Heart right ventricle (tissue), 16 donors: Measurements from ENCODE around the gene SEMA3F. TPM values are rescaled to one million over a fixed set of nuclear protein-coding genes. Genes with fewer than 3 reads are reported as not detected.

Source experiments
- ATAC-seq, 8 donors: fragments of 200-7000 bp; cut with Tn5 transposase; one replicate each; pipeline ENCODE4 v1.9.1; 2020; ENCODE audit warnings: mild to moderate bottlenecking in 8 of 8, moderate library complexity in 8 of 8, moderate number of reproducible peaks in 1 of 8
- DNase-seq, 2 donors: peaks; one replicate each; pipeline ENCODE4 v3.0.0-alpha.2; 2020
- H3K27ac ChIP-seq, 10 donors: fragments of 200-600 bp; sonication (generic) in 2 of 10; one replicate each; pipeline versions ENCODE4 v1.5.0 to v1.8.0; 2020 to 2022; ENCODE audit warnings: mild to moderate bottlenecking in 3 of 10
- H3K27me3 ChIP-seq, 7 donors: fragments of 200-600 bp; one replicate each; pipeline ENCODE4 v1.8.0; 2021 to 2022; ENCODE audit warnings: mild to moderate bottlenecking in 2 of 7
- H3K36me3 ChIP-seq, 9 donors: fragments of 200-600 bp; sonication (generic) in 1 of 9; one replicate each; pipeline versions ENCODE4 v1.5.0 to v1.8.0; 2020 to 2022; ENCODE audit warnings: mild to moderate bottlenecking in 2 of 9
- H3K4me1 ChIP-seq, 9 donors: fragments of 200-600 bp; sonication (generic) in 1 of 9; one replicate each; pipeline versions ENCODE4 v1.5.0 to v1.8.0; 2020 to 2022; ENCODE audit warnings: mild to moderate bottlenecking in 4 of 9
- H3K4me3 ChIP-seq, 10 donors: fragments of 200-600 bp; sonication (generic) in 2 of 10; one replicate each; pipeline versions ENCODE4 v1.5.0 to v1.8.0; 2020 to 2022; ENCODE audit warnings: mild to moderate bottlenecking in 7 of 10, moderate library complexity in 2 of 10
- H3K9me3 ChIP-seq, 11 donors: fragments of 200-600 bp in 10 of 11; sonication (generic) in 2 of 11; one replicate each; pipeline versions ENCODE4 v1.5.0 to v1.8.0; 2013 to 2022; ENCODE audit warnings: mild to moderate bottlenecking in 2 of 11, control low read depth in 1 of 11, moderate library complexity in 1 of 11
- WGBS, 2 donors: extraction: QIAGEN DNeasy Blood & Tissue Kit; methylation state at CpG; one replicate each; pipeline ENCODE4 v1.1.7; 2013; ENCODE audit warnings: inconsistent platforms in 1 of 2; 5-methylcytosine and 5-hydroxymethylcytosine counted together
- intact Hi-C, 10 donors: fragments of 100-400 bp; cut with DNase I; formaldehyde crosslinking; loops; one replicate each; pipeline versions ENCODE4 v1.11.1 to v1.14.2; 2022
- polyA plus RNA-seq, 2 donors: library from polyadenylated mRNA; stranded (reverse); fragments of 200-250 nt; gene quantifications; one replicate each; pipeline ENCODE4 v1.2.3, GENCODE V29; 2013
- total RNA-seq, 10 donors: library from RNA; stranded (reverse); fragmentation: NEBNext Ultra II Directional in 3 of 10; extraction: Animal tissue kit (Norgen Biotek cat#: 25700) in 3 of 10; gene quantifications; one replicate each; pipeline versions ENCODE4 v1.2.1 to v1.2.4, GENCODE V29; 2021 to 2023
- TF ChIP-seq, protein P1 (sequence below), 9 donors: fragments of 200-600 bp; sonication (generic) in 2 of 9; IDR thresholded peaks; one replicate each; pipeline versions ENCODE4 v1.5.0 to v1.8.0; 2021 to 2022; ENCODE audit warnings: antibody characterized with exemption in 9 of 9, mild to moderate bottlenecking in 5 of 9, moderate library complexity in 1 of 9
- donor health status: Arrhythmogenic right ventricular cardiomyopathy.
- donor health status: ischemic (EF 13 %, LVEDD 7.1; RV severe dilation, severe dysfunction).
- donor health status: healthy with polysubstance abuse.
- donor health status: DM: no; HTN: yes; CAD: no.
- donor health status: DM: no; HTN: no; CAD: no.
- donor health status: ischemic (EF 25% LVEDD 6.9; RV normal size, moderate dysfunction).
- donor health status: ischemic (EF 25% LVEDD 5.7; RV mildly dilated, moderate dysfunction).
- donor health status: healthy.
- donor health status: DM: yes; HTN: yes; CAD: no.
- donor health status: Ischemic cardiomyopathy.
- donor health status: ischemic (EF 35%, LVEDD 5.7; RV mildly dilated, moderate dysfunction).
- donor health status: nonischemic (EF 11% LVEDD 7.7; RV severe dilation, severe dysfunction).
- donor health status: DM: yes; HTN: yes; CAD: no.
- donor health status: PGD.
- donor health status: ischemic (EF 29% LVEDD 5.4; RV normal size, mild dysfunction).
- donor health status: nonischemic (EF 23%, LVEDD 6.1; RV moderate dilation, normal function).

Gene SEMA3F
- total and polyA plus RNA-seq, 12 donors: 5.1 to 37.2 (median 12.3) TPM

DNA sequence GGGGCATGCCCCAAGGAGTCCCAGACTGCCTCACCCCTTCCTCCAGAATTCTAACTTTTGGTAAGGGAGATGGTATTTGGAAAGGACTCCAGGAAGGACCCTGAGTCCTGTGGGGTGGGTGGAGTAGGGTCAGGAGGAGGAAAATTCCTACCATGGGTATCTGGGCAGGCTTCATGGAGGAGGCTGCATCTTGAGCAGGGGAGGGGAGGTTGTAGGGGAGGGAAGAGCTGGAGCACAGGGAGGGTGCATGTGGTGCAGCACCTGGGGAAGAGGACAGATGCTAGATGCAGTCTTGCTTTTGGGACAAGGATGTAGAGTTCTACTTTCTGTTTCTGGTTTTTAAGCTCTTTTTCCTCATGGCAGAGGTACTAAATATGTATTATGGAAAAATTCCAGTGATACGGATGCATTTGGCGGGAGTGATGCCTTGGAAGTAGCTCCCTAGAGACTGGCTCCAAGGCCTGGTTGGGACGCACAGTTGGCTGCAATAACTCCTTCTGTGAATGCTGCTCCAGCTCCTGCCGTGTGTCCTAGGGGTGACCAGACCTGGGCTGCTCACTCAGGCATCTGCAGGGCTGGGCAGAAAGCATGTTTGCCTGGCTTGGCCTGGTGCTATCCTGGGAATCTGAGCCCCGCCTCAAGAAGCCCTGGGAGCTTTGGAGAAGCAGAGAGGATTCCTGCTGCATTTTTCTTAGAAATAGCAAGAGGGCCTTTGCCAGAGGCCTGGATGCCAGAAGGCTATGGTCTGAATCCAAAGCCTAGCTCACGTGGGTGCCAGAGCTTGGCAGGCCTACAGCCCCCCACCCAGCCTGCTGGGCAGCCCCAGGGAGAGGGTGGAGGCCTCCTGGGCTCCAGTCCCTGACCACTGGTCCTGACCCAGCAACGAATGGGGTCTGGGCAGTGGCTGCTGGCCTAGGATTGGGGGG is 10.1 kb downstream of the SEMA3F start:
- Histone ChIP-seq H3K9me3 (no peaks in the 10 kb centered on the region), H3K4me3 (peak overlapping the region in 3 of 10 donors; percentile 2 to 19 (median 7)), H3K4me1 (peaks cover 49 to 100% (median 86%) of the 10 kb centered on the region in 9 donors), H3K27ac (peak overlapping the region; percentile 43 to 91 (median 84)), H3K27me3 (no peaks in the 10 kb centered on the region), H3K36me3 (no peaks in the 10 kb centered on the region)
- DNase-seq (peak; percentile 41 to 44), ATAC-seq (peak in 7 of 8 donors; percentile 5 to 34 (median 30))
- WGBS, 2 donors: 20 to 23% methylated on average over 7 of the region's 7 CpGs
- TF ChIP-seq, protein P1, sequence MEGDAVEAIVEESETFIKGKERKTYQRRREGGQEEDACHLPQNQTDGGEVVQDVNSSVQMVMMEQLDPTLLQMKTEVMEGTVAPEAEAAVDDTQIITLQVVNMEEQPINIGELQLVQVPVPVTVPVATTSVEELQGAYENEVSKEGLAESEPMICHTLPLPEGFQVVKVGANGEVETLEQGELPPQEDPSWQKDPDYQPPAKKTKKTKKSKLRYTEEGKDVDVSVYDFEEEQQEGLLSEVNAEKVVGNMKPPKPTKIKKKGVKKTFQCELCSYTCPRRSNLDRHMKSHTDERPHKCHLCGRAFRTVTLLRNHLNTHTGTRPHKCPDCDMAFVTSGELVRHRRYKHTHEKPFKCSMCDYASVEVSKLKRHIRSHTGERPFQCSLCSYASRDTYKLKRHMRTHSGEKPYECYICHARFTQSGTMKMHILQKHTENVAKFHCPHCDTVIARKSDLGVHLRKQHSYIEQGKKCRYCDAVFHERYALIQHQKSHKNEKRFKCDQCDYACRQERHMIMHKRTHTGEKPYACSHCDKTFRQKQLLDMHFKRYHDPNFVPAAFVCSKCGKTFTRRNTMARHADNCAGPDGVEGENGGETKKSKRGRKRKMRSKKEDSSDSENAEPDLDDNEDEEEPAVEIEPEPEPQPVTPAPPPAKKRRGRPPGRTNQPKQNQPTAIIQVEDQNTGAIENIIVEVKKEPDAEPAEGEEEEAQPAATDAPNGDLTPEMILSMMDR (IDR thresholded peaks at IDR 0.05): no peak
- intact Hi-C loops: no loop called here

DNA sequence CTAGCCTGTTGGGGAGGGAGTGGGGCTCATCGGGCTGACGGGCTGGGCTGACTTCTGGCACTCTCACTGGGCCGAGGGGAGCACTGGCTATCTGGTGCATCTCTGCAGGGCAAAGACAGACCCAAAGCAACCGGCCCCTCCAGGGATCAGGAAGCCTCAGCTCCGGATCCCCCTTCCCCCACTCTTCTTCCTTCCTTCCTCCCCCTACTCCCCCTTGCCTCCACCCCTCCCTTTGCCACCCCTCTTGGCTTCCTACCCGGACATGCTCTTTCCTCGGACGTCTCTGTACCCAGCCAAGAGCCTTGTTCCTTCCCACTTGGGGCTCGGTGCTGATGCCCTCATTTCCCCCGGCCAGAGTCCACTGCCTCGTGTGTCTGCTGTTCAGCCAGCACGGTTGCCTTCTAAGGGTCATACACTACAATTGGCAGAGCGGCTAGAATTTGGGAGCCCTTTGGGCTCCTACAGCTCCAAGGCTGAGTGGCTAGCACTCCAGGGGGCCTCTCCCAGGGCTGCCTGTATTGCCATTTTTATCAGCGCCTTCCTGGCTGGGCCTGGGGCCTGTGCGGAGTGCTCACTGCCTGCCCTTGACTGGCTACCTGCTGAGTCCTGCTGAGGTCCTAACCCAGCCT is 10.9 kb downstream of the SEMA3F start:
- Histone ChIP-seq H3K36me3 (no peaks in the 10 kb centered on the region), H3K27me3 (no peaks in the 10 kb centered on the region), H3K4me3 (peak overlapping the region in 3 of 10 donors; percentile 2 to 19 (median 7)), H3K9me3 (no peaks in the 10 kb centered on the region), H3K4me1 (peaks cover 51 to 100% (median 86%) of the 10 kb centered on the region in 9 donors), H3K27ac (peak overlapping the region; percentile 62 to 91 (median 84))
- WGBS, 2 donors: 18 to 33% methylated on average over 15 of the region's 15 CpGs
- DNase-seq (peak in 1 of 2 donors; percentile 44), ATAC-seq (peak; percentile 4 to 38 (median 20))
- intact Hi-C loops: no loop called here
- TF ChIP-seq, protein P1 (IDR thresholded peaks at IDR 0.05): no peak

DNA sequence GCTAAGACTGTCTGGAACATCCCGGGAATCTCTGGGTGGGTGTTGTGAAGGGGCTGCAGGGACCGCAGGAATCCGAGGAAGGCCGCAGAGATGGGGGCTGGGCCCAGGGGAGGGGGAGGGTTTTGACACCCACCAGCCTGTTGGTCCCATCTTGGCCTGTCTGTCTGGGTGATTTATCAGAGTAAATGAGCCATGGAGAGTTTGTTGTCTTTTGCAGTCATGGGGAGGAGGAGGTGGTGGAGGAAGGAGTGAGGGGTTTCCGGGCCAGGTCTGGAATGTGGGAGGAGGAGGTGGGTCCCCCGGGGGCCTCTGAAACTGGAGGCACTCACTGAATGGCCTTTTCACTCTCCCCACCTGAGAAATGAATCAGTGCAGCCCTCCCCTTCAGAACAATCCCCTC is 11.5 kb downstream of the SEMA3F start:
- ATAC-seq (no peak), DNase-seq (no peak)
- 57 to 60% methylated on average over 6 of the region's 6 CpGs for WGBS, 2 donors
- peak overlapping the region; percentile 62 to 91 (median 84) for H3K27ac ChIP-seq
- H3K9me3 ChIP-seq: no peaks in the 10 kb centered on the region
- TF ChIP-seq, protein P1 (IDR thresholded peaks at IDR 0.05): no peak
- peaks cover 54 to 100% (median 89%) of the 10 kb centered on the region in 9 donors for H3K4me1 ChIP-seq
- H3K36me3 ChIP-seq: no peaks in the 10 kb centered on the region
- no peaks in the 10 kb centered on the region for H3K27me3 ChIP-seq
- intact Hi-C loops: no loop called here
- peak overlapping the region in 1 of 10 donors; percentile 2 for H3K4me3 ChIP-seq

DNA sequence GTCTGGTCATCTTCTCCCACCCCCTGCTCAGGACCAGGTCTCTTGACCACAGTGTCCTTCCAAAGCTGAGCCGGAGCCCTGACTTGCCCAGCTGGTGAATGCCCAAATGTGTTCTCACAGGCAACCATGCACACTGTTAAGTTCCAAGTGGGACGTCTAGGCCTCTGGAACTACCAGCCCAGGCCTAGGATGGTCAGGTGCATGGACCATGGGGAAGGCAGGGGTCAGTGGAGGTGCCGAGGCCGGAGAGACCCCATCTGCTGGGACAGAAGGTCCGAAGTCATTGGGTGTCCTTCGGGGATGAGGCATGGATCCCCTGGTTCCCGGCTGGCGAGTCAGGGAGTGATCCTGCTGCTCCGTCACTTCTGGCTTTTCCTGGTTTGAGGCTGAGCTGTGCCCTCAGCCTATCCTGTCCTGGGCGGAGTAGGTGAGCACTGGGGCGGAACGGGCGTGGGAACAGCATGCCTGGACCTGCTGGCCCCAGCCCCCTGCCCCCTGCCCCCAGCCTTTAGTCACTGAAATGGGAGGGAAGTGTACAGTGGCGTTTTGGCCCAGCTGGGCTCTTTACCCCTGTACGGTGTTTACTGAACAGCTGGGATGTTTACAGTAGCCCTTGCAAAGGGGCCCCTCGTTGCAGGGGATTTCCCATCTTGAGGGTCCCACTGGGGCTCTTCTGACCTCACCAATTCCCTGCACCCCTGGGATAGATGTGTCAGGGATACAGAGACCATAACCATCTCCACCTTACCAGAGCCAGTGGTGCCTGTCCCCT is 12.1 kb downstream of the SEMA3F start:
- Histone ChIP-seq H3K36me3 (no peaks in the 10 kb centered on the region), H3K4me1 (peaks cover 53 to 100% (median 89%) of the 10 kb centered on the region in 9 donors), H3K27ac (peak overlapping the region in 9 of 10 donors; percentile 73 to 91 (median 84)), H3K27me3 (no peaks in the 10 kb centered on the region), H3K4me3 (no peak overlapping the region), H3K9me3 (no peaks in the 10 kb centered on the region)
- DNase-seq: no peak
- intact Hi-C loops: no loop called here
- 65 to 70% methylated on average over 16 of the region's 16 CpGs for WGBS, 2 donors
- ATAC-seq: no peak
- TF ChIP-seq, protein P1 (IDR thresholded peaks at IDR 0.05): no peak
